ENCODE data around the gene GPSM1. TPM values are rescaled to one million over a fixed set of nuclear protein-coding genes. Genes with fewer than 3 reads are reported as not detected.

Gene GPSM1
- total and polyA plus RNA-seq, 9 of the 15 experiments (the other 6 are each of a cell fraction or from before 2014, with no cell fraction given): 0.04 to 14.2 (median 3.1) TPM

DNA sequence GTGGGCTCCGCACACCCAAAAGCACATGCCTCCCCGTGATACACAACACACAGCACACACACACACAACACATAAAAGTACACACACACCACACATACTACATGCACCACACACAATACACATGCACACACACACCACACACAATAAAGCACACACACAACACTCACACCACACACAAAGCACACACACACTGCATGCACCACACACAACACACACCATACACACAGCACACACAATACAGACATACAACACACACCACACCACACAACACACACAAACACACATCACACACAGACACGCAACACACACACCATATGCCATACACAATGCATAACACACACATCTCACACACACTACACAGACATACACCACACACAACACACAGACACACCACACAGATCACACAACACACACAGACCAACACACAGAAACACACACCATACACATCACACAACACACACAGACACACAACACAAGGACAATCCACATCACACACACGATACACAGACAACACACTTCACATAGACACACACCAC is 20.1 kb upstream of the GPSM1 start:
- peaks cover 5 to 67% of the 10 kb centered on the region in 2 experiments; a peak in 3 of 5 replicates for H3K4me1 ChIP-seq (replicated peaks in 1 of 2; ENCODE audit: control insufficient read depth in 2 of 2, insufficient read depth in 2 of 2, low read length in 2 of 2)
- no peaks in the 10 kb centered on the region for H3K9me1 ChIP-seq (ENCODE audit: control insufficient read depth, insufficient read depth, low read length)
- DNase-seq (ENCODE audit: extremely low read depth in 1 of 4, low spot score in 3 of 4) (no peak), FAIRE-seq (no peak), ATAC-seq (no peak)
- no TSS peak for BruUV-seq (replicated peaks)
- H3K79me2 ChIP-seq (ENCODE audit: control insufficient read depth, insufficient read depth, low read length): no peaks in the 10 kb centered on the region
- in situ Hi-C loops (cut with MboI) (no loop called here), intact Hi-C loops (cut with micrococcal nuclease) (no loop called here)
- WGBS (ENCODE audit: insufficient coverage, low coverage, missing lambda C conversion rate): 12% methylated on average over 4 of the region's 4 CpGs
- peaks cover 5 to 35% of the 10 kb centered on the region in 2 experiments; a peak in 4 of 5 replicates for H3K27me3 ChIP-seq (ENCODE audit: control insufficient read depth in 2 of 2, insufficient read depth in 2 of 2, low read length in 2 of 2)
- ChIA-PET CTCF (ENCODE audit: low intra/inter-chr PET ratio) (no interaction called here), POLR2A (no interaction called here)
- peak overlapping the region; percentile 40 for H3K4me2 ChIP-seq (ENCODE audit: insufficient read depth, low read length)
- no peak overlapping the region for H3K9ac ChIP-seq (ENCODE audit: insufficient read depth in 1 of 2, low read depth in 2 of 2, low read length in 2 of 2)
- H3K36me3 ChIP-seq (ENCODE audit: control insufficient read depth, insufficient read depth, low read length): no peaks in the 10 kb centered on the region; the same call in 2 of the 3 replicates
- H4K20me1 ChIP-seq (replicated peaks; ENCODE audit: control insufficient read depth, insufficient read depth, low read length): no peaks in the 10 kb centered on the region; the same call in none of the 2 replicates
- peak overlapping the region; percentile 34 for H2AFZ ChIP-seq (ENCODE audit: low read depth, low read length)
- no peak overlapping the region for H3K27ac ChIP-seq (ENCODE audit: extremely low read depth, low read depth, low read length)
- no peak overlapping the region for H3K4me3 ChIP-seq
- H3K9me3 ChIP-seq (replicated peaks; ENCODE audit: control insufficient read depth, insufficient read depth, low read depth, low read length): peaks cover 12% of the 10 kb centered on the region; the same call in 1 of the 2 replicates
- TF ChIP-seq PHB2 (IDR thresholded peaks at IDR 0.05; ENCODE audit: low read depth) (peak; percentile 70), CSDE1 (IDR thresholded peaks at IDR 0.05) (peak; percentile 39 to 48; a peak in 1 of 4 replicates), TSC22D4 (tag; IDR thresholded peaks at IDR 0.05) (peak; percentile 89; the same call in 1 of the 2 replicates), ASH1L (IDR thresholded peaks at IDR 0.05; ENCODE audit: borderline replicate concordance, low read depth, partially characterized antibody) (peak; percentile 34), ETV5 (CRISPR knock-in tag; IDR thresholded peaks at IDR 0.05; ENCODE audit: low read depth) (0 out of 2 replicates have a peak, but pooled peaks have one; percentile 36), ARID2 (IDR thresholded peaks at IDR 0.05) (peak; percentile 17; the same call in 1 of the 2 replicates), ARID1B (IDR thresholded peaks at IDR 0.05) (peak; percentile 47; the same call in 1 of the 2 replicates), KLF1 (tag; IDR thresholded peaks at IDR 0.05) (no peak), CBX3 (IDR thresholded peaks at IDR 0.05; ENCODE audit: borderline replicate concordance in 1 of 2, low read length in 2 of 2) (peak in 1 of 2 experiments; percentile 57; a peak in 2 of 3 replicates), THRAP3 (IDR thresholded peaks at IDR 0.05; ENCODE audit: borderline replicate concordance) (peak; percentile 95; the same call in 1 of the 2 replicates)
- TF ChIP-seq, protein P1, sequence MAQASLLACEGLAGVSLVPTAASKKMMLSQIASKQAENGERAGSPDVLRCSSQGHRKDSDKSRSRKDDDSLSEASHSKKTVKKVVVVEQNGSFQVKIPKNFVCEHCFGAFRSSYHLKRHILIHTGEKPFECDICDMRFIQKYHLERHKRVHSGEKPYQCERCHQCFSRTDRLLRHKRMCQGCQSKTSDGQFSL (CRISPR knock-in tag; IDR thresholded peaks at IDR 0.05): no peak; the same call in 1 of the 2 replicates
- TF ChIP-seq, protein P1 (tag; IDR thresholded peaks at IDR 0.05): no peak
- TF ChIP-seq, protein P2, sequence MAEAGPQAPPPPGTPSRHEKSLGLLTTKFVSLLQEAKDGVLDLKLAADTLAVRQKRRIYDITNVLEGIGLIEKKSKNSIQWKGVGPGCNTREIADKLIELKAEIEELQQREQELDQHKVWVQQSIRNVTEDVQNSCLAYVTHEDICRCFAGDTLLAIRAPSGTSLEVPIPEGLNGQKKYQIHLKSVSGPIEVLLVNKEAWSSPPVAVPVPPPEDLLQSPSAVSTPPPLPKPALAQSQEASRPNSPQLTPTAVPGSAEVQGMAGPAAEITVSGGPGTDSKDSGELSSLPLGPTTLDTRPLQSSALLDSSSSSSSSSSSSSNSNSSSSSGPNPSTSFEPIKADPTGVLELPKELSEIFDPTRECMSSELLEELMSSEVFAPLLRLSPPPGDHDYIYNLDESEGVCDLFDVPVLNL (CRISPR knock-in tag; IDR thresholded peaks at IDR 0.05; ENCODE audit: low read depth): no peak; the same call in 1 of the 2 replicates
- TF ChIP-seq, protein P3, sequence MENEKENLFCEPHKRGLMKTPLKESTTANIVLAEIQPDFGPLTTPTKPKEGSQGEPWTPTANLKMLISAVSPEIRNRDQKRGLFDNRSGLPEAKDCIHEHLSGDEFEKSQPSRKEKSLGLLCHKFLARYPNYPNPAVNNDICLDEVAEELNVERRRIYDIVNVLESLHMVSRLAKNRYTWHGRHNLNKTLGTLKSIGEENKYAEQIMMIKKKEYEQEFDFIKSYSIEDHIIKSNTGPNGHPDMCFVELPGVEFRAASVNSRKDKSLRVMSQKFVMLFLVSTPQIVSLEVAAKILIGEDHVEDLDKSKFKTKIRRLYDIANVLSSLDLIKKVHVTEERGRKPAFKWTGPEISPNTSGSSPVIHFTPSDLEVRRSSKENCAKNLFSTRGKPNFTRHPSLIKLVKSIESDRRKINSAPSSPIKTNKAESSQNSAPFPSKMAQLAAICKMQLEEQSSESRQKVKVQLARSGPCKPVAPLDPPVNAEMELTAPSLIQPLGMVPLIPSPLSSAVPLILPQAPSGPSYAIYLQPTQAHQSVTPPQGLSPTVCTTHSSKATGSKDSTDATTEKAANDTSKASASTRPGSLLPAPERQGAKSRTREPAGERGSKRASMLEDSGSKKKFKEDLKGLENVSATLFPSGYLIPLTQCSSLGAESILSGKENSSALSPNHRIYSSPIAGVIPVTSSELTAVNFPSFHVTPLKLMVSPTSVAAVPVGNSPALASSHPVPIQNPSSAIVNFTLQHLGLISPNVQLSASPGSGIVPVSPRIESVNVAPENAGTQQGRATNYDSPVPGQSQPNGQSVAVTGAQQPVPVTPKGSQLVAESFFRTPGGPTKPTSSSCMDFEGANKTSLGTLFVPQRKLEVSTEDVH (IDR thresholded peaks at IDR 0.05; ENCODE audit: low read depth, partially characterized antibody): no peak
- TF ChIP-seq, protein P4, sequence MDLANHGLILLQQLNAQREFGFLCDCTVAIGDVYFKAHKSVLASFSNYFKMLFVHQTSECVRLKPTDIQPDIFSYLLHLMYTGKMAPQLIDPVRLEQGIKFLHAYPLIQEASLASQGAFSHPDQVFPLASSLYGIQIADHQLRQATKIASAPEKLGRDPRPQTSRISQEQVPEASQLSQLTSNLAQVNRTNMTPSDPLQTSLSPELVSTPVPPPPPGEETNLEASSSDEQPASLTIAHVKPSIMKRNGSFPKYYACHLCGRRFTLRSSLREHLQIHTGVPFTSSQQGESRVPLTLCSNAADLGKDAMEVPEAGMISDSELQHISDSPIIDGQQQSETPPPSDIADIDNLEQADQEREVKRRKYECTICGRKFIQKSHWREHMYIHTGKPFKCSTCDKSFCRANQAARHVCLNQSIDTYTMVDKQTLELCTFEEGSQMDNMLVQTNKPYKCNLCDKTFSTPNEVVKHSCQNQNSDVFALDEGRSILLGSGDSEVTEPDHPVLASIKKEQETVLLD (IDR thresholded peaks at IDR 0.05): peak; percentile 49; the same call in 1 of the 2 replicates
- TF ChIP-seq, protein P5, sequence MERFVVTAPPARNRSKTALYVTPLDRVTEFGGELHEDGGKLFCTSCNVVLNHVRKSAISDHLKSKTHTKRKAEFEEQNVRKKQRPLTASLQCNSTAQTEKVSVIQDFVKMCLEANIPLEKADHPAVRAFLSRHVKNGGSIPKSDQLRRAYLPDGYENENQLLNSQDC (CRISPR knock-in tag; IDR thresholded peaks at IDR 0.05): no peak

Measured in K562 (cell line).